NCI-H2227 (cell line): ENCODE measurements around the gene DLK1.

Source experiments
- DNase-seq: peaks from one replicate; lab custom pipeline; 2025; ENCODE audit not compliant: unreplicated experiment; lab: John Stamatoyannopoulos, UW

Gene DLK1

DNA sequence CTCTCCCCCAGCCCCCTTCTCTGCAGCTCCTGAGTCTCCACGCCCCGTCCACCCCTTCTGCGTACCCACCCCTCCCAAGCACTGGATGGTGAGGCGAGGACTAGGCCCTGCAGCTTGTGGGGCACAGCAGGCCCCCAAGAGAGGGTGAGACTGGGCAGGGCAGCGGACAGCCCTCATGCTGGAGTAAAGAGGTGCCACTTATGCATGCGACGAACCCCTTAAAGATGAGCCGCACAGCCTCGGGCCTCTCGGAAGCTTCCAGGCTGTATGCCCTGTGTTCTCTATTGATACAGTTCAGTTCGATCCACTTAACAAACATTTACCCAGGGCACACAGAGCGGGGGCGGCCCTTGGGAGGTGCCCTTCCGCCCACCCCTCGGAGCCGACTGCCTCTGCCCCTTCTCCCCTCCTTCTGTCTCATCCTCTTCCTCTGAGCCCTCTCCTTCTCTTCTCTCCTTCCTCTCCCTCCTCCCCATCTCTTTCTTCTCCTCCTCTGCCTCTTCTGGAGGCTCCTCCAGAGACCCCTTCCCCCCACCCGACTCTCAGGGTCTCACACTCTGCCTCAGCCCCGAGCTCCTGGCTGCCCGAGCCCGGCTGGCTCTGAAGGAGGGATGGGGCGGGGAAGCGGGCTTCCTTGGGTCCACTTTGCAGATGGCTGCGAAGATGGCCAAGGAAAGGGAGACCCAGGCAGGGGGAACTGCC lies 32.7 kb upstream of the DLK1 start:
- no peak for DNase-seq

DNA sequence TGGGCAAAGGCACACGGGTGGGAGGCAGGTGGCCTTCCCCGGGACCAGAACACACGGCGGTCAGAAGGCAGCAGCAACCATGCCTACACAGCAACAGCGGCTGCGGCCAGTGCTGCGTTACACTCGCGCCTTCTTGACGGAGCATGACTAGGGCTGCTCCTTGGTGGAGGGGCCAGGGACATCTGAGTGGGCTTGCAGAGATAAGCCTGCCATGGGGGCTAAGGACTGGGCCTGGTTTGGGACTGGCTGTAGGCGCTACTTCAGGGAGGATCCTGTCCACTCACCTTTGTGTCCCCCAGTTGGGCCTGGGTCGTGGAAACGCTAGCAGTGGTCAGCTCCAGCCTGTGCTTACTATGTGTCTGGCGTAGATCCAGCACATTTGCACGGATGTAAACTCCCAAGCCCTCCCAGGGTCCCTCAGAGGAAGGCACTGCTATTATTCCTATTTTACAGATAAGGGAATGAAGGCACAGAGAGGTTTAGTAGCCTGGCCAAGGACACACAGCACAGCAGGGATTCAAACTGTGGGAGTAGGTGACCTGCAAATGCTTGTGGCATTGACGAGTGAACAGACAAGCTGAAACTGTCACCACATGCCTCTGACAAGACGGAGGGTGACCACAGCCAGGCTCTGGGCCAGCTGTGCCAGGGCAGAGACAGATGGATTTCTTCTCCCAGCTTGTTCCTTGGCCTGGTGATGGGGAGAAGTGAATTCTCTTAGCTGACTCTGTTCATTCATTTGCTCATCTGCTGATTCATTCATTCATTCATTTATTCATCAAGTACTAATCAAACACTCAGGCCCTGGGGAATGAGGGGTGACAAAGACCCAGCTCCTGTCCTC lies 31.9 kb upstream of the DLK1 start:
- no peak for DNase-seq

- DNase-seq: no peak
Measured at GRCh38 chr14:100695423-100695738, 31.3 kb upstream of the DLK1 start.

GRCh38 chr14:100696008-100696407 lies 30.7 kb upstream of the DLK1 start:
- DNase-seq: no peak

- no peak for DNase-seq
Measured at GRCh38 chr14:100696590-100696989, 30.1 kb upstream of the DLK1 start.

DNA sequence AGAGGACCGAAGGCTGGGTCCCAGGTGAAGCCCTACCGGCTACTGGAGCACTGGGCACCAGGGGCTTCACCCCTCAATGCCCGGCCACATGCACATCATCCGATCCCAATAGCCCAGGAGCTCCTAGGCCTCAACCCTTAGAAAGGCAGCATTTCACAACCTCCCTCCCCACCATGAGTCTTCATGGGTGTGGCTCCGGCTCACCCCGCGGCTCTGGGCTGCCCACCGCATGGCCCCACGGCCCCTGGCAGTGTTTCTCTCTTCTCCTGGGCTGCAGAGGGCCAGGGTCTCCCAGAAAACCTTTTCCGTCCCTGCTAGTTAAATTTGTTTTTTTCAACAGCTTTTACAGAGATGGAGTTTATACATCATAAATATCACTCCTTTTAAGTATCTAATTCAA lies 28.6 kb upstream of the DLK1 start:
- DNase-seq: no peak

GRCh38 chr14:100698666-100699448 lies 27.8 kb upstream of the DLK1 start:
- DNase-seq: no peak

GRCh38 chr14:100701314-100701713 lies 25.4 kb upstream of the DLK1 start:
- no peak for DNase-seq

DNA sequence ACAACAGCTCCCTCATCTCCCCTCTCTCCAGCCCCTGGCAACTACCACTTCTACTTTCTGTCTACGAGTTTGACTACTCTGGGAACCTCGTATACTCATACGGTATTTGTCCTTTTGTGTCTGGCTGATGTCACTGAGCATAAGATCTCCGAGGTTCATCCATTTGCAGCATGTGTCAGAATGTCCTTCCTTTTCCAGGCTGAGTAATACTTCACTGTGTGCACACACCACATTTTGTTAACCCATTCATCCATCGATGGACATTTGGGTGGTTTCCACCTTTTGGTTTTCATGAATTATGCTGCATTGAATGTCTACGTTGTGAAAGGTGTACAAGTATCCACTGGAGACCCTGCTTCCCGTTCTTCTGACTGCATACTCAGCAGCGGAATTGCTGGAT lies 24.1 kb upstream of the DLK1 start:
- no peak for DNase-seq

DNA sequence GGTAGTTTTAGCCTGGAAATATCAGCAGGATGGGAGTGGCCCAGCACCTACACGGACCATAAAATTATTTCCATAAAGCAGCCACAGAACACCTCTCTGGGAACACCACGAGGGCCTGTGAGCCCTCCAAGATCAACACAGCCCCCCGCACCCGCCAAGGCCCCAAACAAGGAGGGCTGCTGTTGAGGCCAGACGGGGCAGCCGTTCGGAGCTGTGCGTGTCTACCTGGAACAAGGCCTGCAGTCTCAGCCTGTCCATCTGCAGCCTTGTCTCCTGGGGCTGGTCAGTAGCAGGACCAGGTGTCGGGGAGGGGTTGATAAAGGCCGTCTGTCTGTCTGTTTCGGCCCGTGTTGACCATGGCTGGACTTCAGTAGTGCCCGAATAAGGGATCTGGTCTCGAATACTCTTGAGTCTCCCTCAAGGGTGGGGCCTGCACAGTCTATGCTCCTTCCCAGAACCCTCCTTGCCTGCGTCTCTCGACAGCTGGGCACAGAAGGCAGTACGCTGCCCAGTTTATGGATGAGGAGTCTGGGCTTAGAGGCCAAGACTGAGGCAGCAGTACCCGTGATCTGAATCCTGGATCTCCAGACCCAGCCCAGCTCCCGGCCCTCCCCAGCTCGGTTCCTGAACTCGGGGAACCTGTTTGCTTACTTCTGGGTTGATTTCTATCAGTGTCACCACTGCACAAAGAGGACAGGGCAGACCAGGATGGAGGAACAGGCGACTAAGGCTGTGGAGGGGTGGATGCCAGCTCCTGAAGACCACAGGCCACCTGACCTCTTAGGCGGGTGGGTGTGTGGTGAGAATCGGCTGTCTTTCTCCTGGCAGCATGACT lies 23.1 kb upstream of the DLK1 start:
- DNase-seq: no peak

DNA sequence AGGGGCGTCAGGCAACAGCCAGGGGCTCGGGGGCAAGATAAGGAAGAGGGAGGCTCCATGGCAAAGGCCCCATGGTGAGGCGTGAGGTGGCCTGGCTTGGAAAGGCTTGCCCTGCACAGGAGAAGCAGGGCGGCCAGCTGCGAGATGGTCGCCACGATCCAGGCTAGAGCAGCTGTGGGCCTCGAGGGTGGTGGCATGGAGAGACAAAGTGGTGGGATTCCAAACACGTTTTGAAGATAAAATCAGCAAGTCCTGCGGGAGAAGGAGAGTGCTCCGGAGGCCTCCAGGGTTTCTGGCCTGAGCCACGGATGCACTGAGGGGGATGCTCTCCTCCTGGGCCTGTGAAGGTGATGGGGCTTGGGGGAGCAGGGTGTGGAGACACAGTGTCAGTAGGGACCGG lies 20.5 kb upstream of the DLK1 start:
- DNase-seq: no peak

- DNase-seq: no peak
Measured at GRCh38 chr14:100706860-100707259, 19.8 kb upstream of the DLK1 start.

GRCh38 chr14:100708425-100709288 lies 18.0 kb upstream of the DLK1 start:
- no peak for DNase-seq

DNA sequence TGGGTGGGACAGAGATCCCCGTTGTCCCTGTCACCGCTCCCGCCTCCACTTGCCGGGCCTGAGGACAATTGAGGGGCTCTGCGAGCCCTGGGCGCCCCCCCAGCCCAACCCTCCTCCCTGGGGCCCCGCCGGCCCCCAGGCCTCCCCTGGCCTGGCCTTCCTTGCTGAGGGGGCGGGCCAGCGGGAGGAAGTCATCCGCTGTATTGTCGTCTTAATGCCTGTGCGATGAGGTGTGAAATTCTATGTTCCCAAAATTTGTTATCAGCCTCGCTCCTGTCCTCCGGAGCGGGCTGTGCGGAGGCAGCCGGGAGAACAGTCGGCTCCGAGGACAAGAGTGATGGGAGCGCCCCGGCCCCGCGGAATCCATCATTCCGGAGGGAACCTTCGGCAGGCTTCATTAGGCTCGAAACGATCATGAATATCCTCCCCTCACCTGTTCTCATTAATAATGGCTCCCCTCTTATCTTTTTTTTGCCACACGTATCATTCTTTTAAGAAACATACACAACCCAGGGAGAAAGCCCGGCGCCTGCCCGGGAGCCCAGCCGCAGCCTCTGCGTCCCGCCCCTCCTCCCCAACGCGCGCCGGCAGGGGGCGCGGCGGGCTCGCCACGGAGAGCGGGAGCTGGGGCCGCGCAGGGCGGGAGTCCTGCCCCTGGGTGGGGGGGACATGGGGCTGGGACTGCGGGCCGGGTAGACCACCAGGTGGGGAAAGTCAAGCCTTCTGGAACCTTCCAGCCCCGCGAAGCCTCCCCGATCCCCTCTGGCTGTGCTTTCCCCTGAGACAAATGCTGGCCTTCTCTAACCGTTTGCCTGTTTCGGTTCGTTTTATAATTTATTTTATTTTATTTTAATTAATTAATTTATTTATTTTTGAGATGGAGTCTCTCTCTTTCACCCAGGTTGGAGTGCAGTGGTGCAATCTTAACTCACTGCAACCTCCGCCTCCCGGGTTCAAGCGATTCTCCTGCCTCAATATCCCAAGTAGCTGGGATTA lies 17.1 kb upstream of the DLK1 start:
- DNase-seq: no peak

- DNase-seq: no peak
Measured at GRCh38 chr14:100710391-100710790, 16.3 kb upstream of the DLK1 start.

GRCh38 chr14:100710826-100711462 lies 15.7 kb upstream of the DLK1 start:
- no peak for DNase-seq

DNA sequence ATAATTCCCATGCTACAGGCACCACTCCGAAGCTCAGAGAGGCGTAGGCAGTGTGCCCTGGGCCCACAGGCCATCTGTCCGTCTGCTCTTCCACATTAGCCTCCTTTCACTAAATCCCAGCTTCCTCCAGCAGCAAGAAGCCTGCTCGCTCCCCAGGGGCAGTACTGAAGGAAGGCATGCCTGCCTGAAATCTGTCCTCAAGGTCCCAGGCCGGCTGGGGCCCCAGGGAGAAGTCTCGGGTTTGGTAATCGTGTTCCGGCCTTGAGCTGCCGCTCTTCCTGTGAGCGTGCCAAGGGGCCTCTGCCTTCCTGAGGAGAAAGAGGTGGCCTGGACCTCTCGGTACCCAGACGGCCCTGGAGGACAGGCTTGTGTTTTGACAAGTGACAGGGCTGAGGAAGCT lies 15.2 kb upstream of the DLK1 start:
- DNase-seq: no peak

GRCh38 chr14:100712490-100712889 lies 14.2 kb upstream of the DLK1 start:
- DNase-seq: no peak
